ENCODE results near the gene USP28.

Gene USP28

DNA sequence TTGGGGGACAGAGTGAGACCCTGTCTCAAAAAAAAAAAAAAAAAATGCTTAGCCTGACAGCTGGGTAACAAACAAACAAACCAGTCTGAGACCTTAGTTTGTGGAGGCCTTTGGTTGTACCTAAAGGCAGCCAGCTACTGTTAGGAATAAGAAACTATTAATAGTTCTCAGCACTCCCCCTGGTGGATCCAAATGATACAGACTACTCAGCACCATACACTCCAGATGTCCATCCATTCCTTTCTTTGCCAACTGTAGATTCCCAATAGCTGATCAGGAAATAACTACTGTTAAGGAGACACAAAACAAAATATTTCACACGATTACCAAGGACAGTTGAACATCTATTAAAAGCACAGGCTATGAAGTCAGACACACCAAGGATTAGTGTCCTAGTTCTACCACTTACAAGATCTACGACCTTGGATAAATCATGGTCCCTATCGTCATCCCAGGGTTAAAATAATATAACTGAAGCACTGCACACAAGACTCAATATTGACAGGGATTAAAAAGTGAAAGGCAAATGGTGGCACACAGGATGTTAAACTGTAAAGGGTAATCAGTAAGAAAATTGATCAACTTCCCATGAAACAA lies 78.6 kb downstream of the USP28 start:
- H3K27ac ChIP-seq (ENCODE audit: extremely low read depth, low read depth, low read length), result no peak overlapping the region
- ChIA-PET POLR2A (no interaction called here), CTCF (interaction anchor here (0.6 to 3.1 kb wide), 19 partner anchors 10 to 492 kb away, joined by 3 to 23 read pairs (median 3); no protein-coding TSS in a partner anchor)
- TF ChIP-seq BCL11A (tag by site-specific recombination; IDR thresholded peaks at IDR 0.05; ENCODE audit: low read depth) (no peak), ZNF785 (tag by site-specific recombination; IDR thresholded peaks at IDR 0.05) (no peak), ZXDB (tag by site-specific recombination; IDR thresholded peaks at IDR 0.05) (no peak), ZNF654 (tag by site-specific recombination; IDR thresholded peaks at IDR 0.05; ENCODE audit: low read depth) (peak; percentile 46)
- TF ChIP-seq, protein P1, sequence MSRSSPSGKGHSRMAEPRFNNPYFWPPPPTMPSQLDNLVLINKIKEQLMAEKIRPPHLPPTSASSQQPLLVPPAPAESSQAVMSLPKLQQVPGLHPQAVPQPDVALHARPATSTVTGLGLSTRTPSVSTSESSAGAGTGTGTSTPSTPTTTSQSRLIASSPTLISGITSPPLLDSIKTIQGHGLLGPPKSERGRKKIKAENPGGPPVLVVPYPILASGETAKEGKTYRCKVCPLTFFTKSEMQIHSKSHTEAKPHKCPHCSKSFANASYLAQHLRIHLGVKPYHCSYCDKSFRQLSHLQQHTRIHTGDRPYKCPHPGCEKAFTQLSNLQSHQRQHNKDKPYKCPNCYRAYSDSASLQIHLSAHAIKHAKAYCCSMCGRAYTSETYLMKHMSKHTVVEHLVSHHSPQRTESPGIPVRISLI (tag by site-specific recombination; IDR thresholded peaks at IDR 0.05), result no peak
- TF ChIP-seq, protein P2, sequence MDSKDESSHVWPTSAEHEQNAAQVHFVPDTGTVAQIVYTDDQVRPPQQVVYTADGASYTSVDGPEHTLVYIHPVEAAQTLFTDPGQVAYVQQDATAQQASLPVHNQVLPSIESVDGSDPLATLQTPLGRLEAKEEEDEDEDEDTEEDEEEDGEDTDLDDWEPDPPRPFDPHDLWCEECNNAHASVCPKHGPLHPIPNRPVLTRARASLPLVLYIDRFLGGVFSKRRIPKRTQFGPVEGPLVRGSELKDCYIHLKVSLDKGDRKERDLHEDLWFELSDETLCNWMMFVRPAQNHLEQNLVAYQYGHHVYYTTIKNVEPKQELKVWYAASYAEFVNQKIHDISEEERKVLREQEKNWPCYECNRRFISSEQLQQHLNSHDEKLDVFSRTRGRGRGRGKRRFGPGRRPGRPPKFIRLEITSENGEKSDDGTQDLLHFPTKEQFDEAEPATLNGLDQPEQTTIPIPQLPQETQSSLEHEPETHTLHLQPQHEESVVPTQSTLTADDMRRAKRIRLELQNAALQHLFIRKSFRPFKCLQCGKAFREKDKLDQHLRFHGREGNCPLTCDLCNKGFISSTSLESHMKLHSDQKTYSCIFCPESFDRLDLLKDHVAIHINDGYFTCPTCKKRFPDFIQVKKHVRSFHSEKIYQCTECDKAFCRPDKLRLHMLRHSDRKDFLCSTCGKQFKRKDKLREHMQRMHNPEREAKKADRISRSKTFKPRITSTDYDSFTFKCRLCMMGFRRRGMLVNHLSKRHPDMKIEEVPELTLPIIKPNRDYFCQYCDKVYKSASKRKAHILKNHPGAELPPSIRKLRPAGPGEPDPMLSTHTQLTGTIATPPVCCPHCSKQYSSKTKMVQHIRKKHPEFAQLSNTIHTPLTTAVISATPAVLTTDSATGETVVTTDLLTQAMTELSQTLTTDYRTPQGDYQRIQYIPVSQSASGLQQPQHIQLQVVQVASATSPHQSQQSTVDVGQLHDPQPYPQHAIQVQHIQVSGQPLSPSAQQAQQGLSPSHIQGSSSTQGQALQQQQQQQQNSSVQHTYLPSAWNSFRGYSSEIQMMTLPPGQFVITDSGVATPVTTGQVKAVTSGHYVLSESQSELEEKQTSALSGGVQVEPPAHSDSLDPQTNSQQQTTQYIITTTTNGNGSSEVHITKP (tag by site-specific recombination; IDR thresholded peaks at IDR 0.05), result 0 out of 2 replicates have a peak, but pooled peaks have one; percentile 27
- TF ChIP-seq, protein P3, sequence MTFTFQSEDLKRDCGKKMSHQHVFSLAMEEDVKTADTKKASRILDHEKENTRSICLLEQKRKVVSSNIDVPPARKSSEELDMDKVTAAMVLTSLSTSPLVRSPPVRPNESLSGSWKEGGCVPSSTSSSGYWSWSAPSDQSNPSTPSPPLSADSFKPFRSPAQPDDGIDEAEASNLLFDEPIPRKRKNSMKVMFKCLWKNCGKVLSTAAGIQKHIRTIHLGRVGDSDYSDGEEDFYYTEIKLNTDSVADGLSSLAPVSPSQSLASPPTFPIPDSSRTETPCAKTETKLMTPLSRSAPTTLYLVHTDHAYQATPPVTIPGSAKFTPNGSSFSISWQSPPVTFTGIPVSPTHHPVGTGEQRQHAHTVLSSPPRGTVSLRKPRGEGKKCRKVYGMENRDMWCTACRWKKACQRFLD (tag by site-specific recombination; IDR thresholded peaks at IDR 0.05), result no peak
- no peak overlapping the region for H3K4me3 ChIP-seq (ENCODE audit: low read depth, low read length)
- peaks cover 6 to 41% of the 10 kb centered on the region in 2 experiments; a peak in 2 of 3 replicates for H3K36me3 ChIP-seq (ENCODE audit: control insufficient read depth in 2 of 2, insufficient read depth in 1 of 2, low read length in 2 of 2)
- no peaks in the 10 kb centered on the region for H3K9me3 ChIP-seq (ENCODE audit: control insufficient read depth, insufficient read depth, low read depth, low read length)
- no peaks in the 10 kb centered on the region for H3K4me1 ChIP-seq (ENCODE audit: control insufficient read depth, insufficient read depth, low read length)

DNA sequence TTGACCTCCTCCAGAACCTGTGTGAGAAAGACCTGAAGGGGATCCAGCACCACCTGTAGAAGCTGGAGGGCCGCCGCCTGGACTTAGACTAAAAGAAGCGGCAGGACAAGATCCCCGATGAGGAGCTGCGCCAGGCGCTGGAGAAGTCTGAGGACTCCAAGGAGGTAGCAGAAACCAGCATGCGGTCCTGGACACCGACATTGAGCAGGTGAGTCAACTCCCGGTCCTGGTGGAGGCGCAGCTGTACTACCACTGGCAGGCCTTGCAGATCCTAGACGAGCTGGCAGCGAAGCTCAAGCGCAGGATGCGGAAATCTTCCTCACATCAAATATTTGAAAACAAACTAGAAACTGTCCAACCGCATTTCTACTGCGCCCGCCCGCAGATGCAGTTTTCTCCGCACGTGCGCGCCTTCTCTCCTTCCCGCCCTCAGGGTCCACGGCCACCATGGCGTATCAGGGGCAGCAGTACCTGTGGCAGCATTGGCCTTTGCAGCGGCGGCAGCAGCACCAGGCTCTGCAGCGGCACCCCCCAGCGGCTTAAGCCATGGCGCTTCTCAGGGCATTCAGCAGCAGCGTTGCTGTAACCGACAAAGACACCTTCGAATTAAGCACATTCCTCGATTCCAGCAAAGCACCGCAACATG lies 85.6 kb downstream of the USP28 start:
- CTCF ChIA-PET, result interaction anchor here (0.5 kb wide), 1 partner anchor 14 kb away, joined by 3 read pairs; no protein-coding TSS in a partner anchor
- POLR2A ChIA-PET, result no interaction called here
- Histone ChIP-seq H3K9me3 (ENCODE audit: control insufficient read depth, insufficient read depth, low read depth, low read length) (no peaks in the 10 kb centered on the region), H3K27ac (ENCODE audit: extremely low read depth, low read depth, low read length) (no peak overlapping the region), H3K36me3 (ENCODE audit: control insufficient read depth in 2 of 2, insufficient read depth in 1 of 2, low read length in 2 of 2) (no peaks in the 10 kb centered on the region), H3K4me3 (ENCODE audit: low read depth, low read length) (no peak overlapping the region), H3K4me1 (ENCODE audit: control insufficient read depth, insufficient read depth, low read length) (no peaks in the 10 kb centered on the region)
- TF ChIP-seq, protein P4, sequence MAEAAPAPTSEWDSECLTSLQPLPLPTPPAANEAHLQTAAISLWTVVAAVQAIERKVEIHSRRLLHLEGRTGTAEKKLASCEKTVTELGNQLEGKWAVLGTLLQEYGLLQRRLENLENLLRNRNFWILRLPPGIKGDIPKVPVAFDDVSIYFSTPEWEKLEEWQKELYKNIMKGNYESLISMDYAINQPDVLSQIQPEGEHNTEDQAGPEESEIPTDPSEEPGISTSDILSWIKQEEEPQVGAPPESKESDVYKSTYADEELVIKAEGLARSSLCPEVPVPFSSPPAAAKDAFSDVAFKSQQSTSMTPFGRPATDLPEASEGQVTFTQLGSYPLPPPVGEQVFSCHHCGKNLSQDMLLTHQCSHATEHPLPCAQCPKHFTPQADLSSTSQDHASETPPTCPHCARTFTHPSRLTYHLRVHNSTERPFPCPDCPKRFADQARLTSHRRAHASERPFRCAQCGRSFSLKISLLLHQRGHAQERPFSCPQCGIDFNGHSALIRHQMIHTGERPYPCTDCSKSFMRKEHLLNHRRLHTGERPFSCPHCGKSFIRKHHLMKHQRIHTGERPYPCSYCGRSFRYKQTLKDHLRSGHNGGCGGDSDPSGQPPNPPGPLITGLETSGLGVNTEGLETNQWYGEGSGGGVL (tag by site-specific recombination; IDR thresholded peaks at IDR 0.05), result no peak
- no peak for TF ChIP-seq ZNF146 (tag by site-specific recombination; IDR thresholded peaks at IDR 0.05)
- no peak for TF ChIP-seq ZNF23 (tag by site-specific recombination; IDR thresholded peaks at IDR 0.05; ENCODE audit: borderline replicate concordance)
- no peak for TF ChIP-seq ZBTB1 (tag by site-specific recombination; IDR thresholded peaks at IDR 0.05)
- TF ChIP-seq KLF1 (tag by site-specific recombination; IDR thresholded peaks at IDR 0.05), result no peak
- TF ChIP-seq ZNF664 (tag by site-specific recombination; IDR thresholded peaks at IDR 0.05), result no peak
- TF ChIP-seq GLI2 (tag by site-specific recombination; IDR thresholded peaks at IDR 0.05; ENCODE audit: borderline replicate concordance, low read depth), result no peak
- no peak for TF ChIP-seq KLF7 (tag by site-specific recombination; IDR thresholded peaks at IDR 0.05; ENCODE audit: borderline replicate concordance)
- TF ChIP-seq ZNF394 (tag by site-specific recombination; IDR thresholded peaks at IDR 0.05; ENCODE audit: borderline replicate concordance), result no peak
- no peak for TF ChIP-seq ZNF530 (tag by site-specific recombination; IDR thresholded peaks at IDR 0.05; ENCODE audit: low read depth)
- no peak for TF ChIP-seq ZNF416 (tag by site-specific recombination; IDR thresholded peaks at IDR 0.05)
- TF ChIP-seq, protein P5, sequence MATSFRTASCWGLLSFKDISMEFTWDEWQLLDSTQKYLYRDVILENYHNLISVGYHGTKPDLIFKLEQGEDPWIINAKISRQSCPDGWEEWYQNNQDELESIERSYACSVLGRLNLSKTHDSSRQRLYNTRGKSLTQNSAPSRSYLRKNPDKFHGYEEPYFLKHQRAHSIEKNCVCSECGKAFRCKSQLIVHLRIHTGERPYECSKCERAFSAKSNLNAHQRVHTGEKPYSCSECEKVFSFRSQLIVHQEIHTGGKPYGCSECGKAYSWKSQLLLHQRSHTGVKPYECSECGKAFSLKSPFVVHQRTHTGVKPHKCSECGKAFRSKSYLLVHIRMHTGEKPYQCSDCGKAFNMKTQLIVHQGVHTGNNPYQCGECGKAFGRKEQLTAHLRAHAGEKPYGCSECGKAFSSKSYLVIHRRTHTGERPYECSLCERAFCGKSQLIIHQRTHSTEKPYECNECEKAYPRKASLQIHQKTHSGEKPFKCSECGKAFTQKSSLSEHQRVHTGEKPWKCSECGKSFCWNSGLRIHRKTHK (tag by site-specific recombination; IDR thresholded peaks at IDR 0.05), result no peak
- TF ChIP-seq, protein P6, sequence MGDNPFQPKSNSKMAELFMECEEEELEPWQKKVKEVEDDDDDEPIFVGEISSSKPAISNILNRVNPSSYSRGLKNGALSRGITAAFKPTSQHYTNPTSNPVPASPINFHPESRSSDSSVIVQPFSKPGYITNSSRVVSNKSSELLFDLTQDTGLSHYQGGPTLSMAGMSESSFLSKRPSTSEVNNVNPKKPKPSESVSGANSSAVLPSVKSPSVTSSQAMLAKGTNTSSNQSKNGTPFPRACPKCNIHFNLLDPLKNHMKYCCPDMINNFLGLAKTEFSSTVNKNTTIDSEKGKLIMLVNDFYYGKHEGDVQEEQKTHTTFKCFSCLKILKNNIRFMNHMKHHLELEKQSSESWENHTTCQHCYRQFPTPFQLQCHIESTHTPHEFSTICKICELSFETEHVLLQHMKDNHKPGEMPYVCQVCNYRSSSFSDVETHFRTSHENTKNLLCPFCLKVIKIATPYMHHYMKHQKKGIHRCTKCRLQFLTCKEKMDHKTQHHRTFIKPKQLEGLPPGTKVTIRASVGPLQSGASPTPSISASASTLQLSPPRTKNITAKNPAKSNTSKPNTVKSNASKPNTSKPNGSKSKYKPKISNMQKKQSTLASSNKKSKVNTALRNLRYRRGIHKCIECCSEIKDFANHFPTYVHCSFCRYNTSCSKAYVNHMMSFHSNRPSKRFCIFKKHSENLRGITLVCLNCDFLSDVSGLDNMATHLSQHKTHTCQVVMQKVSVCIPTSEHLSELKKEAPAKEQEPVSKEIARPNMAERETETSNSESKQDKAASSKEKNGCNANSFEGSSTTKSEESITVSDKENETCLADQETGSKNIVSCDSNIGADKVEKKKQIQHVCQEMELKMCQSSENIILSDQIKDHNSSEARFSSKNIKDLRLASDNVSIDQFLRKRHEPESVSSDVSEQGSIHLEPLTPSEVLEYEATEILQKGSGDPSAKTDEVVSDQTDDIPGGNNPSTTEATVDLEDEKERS (tag by site-specific recombination; IDR thresholded peaks at IDR 0.05), result no peak
- no peak for TF ChIP-seq ZNF621 (tag by site-specific recombination; IDR thresholded peaks at IDR 0.05)
